Gastroesophageal sphincter (tissue), 4 donors: ENCODE measurements around the gene SFRP4. TPM values are rescaled to one million over a fixed set of nuclear protein-coding genes. Genes with fewer than 3 reads are reported as not detected.
"Not testable (repeated sequence)": the region's sequence is repeated elsewhere in the genome, so short reads cannot be mapped to it uniquely, and the experiment has no call there.

ENCODE experiments used
- ATAC-seq: fragments of 150-250 bp; one replicate; pipeline ENCODE4 v1.9.1; 2016; ENCODE audit warnings: mild to moderate bottlenecking, moderate library complexity
- H3K27ac ChIP-seq, 4 donors: fragments of 200-600 bp; sonication (generic) in 3 of 4; 1 replicate in 3 of 4; 2 replicates in 1 of 4; pipeline ENCODE4 v1.5.1; 2016 to 2019
- H3K27me3 ChIP-seq: fragments of 200-600 bp; sonication (generic); one replicate; pipeline ENCODE4 v1.5.1; 2019
- H3K36me3 ChIP-seq, 2 donors: fragments of 200-600 bp; sonication (generic); one replicate each; pipeline ENCODE4 v1.5.1; 2019; ENCODE audit warnings: control low read depth in 1 of 2
- H3K4me1 ChIP-seq, 3 donors: fragments of 200-600 bp; sonication (generic); 1 replicate in 2 of 3; 2 replicates in 1 of 3; pipeline ENCODE4 v1.5.1; 2016 to 2019; ENCODE audit warnings: control low read depth in 2 of 3
- H3K4me3 ChIP-seq, 2 donors: fragments of 200-600 bp; sonication (generic); one replicate each; pipeline ENCODE4 v1.5.1; 2019; ENCODE audit warnings: mild to moderate bottlenecking in 1 of 2, moderate library complexity in 1 of 2
- H3K9me3 ChIP-seq, 3 donors: fragments of 200-600 bp; sonication (generic); one replicate each; pipeline ENCODE4 v1.5.1; 2017 to 2019; ENCODE audit warnings: control low read depth in 2 of 3
- CTCF ChIP-seq, 4 experiments: fragments of 200-600 bp in 2 of 4; fragments of 450-650 bp in 2 of 4; sonication (generic) in 1 of 4; IDR thresholded peaks; one replicate each; pipeline ENCODE4 v1.5.1; 2017 to 2019; ENCODE audit warnings: antibody characterized with exemption in 4 of 4, mild to moderate bottlenecking in 2 of 4, moderate library complexity in 2 of 4
- EP300 ChIP-seq: sonication (generic); formaldehyde crosslinking; IDR thresholded peaks from one replicate; pipeline ENCODE4 v1.6.1; 2017; ENCODE audit warnings: antibody characterized with exemption, mild to moderate bottlenecking
- POLR2A ChIP-seq, 2 donors: fragments of 450-650 bp; IDR thresholded peaks; one replicate each; pipeline ENCODE4 v1.6.1; 2017; ENCODE audit warnings: antibody characterized with exemption in 2 of 2, mild to moderate bottlenecking in 2 of 2, moderate library complexity in 1 of 2
- POLR2AphosphoS5 ChIP-seq: sonication (generic); formaldehyde crosslinking; IDR thresholded peaks from one replicate; pipeline ENCODE4 v1.6.1; 2017; ENCODE audit warnings: antibody characterized with exemption
- WGBS, 2 donors: methylation state at CpG; one replicate each; pipeline ENCODE4 v1.1.5; 2018; ENCODE audit warnings: low coverage in 1 of 2; 5-methylcytosine and 5-hydroxymethylcytosine counted together
- total RNA-seq, 4 donors: library from RNA; depleted of rRNA; stranded (reverse); fragments of >200 nt; gene quantifications; one replicate each; pipeline ENCODE4 v1.1.0, GENCODE V29; 2016

The SFRP4 gene
- total RNA-seq, 4 donors from 2014 or later = 1.4 to 11.0 (median 5.1) TPM

GRCh38 chr7:37957221-37957970 lies 40.8 kb upstream of the SFRP4 start:
- H3K27me3 ChIP-seq = no peaks in the 10 kb centered on the region
- H3K36me3 ChIP-seq = no peaks in the 10 kb centered on the region
- H3K9me3 ChIP-seq = no peaks in the 10 kb centered on the region
- no peaks in the 10 kb centered on the region for H3K4me1 ChIP-seq
- no peak for ATAC-seq
- TF ChIP-seq POLR2A (IDR thresholded peaks at IDR 0.05) = no peak
- TF ChIP-seq CTCF (IDR thresholded peaks at IDR 0.05) = no peak
- H3K4me3 ChIP-seq = no peak overlapping the region
- no peak overlapping the region for H3K27ac ChIP-seq
- 70 to 82% methylated on average over 3 to 5 of the region's 9 CpGs for WGBS, 2 donors

GRCh38 chr7:37956791-37957190 lies 40.2 kb upstream of the SFRP4 start:
- no peaks in the 10 kb centered on the region for H3K27me3 ChIP-seq
- H3K27ac ChIP-seq = no peak overlapping the region

GRCh38 chr7:37954217-37954616 lies 37.6 kb upstream of the SFRP4 start:
- not testable (repeated sequence) for H3K27ac ChIP-seq, H3K4me1 ChIP-seq, ATAC-seq, H3K4me3 ChIP-seq, H3K9me3 ChIP-seq, H3K27me3 ChIP-seq
- 100% methylated on average over 1 of the region's 1 CpG; no CpG with 5 or more reads in 1 of the 2 donors for WGBS, 2 donors
- peaks cover 0 to 23% of the 10 kb centered on the region in 2 donors for H3K36me3 ChIP-seq

More at GRCh38 chr7:37956791-37957190, 40.2 kb upstream of the SFRP4 start:
- no peak for TF ChIP-seq POLR2A (IDR thresholded peaks at IDR 0.05)
- TF ChIP-seq CTCF (IDR thresholded peaks at IDR 0.05) = no peak
- no peak for TF ChIP-seq EP300
- TF ChIP-seq POLR2AphosphoS5 = no peak
- Histone ChIP-seq H3K4me3 (no peak overlapping the region), H3K4me1 (no peaks in the 10 kb centered on the region), H3K36me3 (peaks cover 0 to 4% of the 10 kb centered on the region in 2 donors), H3K9me3 (no peaks in the 10 kb centered on the region)
- no peak for ATAC-seq

- H3K4me3 ChIP-seq = no peak overlapping the region
- H3K36me3 ChIP-seq = peaks cover 0 to 26% of the 10 kb centered on the region in 2 donors
- H3K27me3 ChIP-seq = no peaks in the 10 kb centered on the region
- H3K4me1 ChIP-seq = no peaks in the 10 kb centered on the region
- ATAC-seq = no peak
- no peaks in the 10 kb centered on the region for H3K9me3 ChIP-seq
- 78 to 96% methylated on average over 2 of the region's 2 CpGs for WGBS, 2 donors
- TF ChIP-seq CTCF (IDR thresholded peaks at IDR 0.05) (no peak), EP300 (no peak), POLR2AphosphoS5 (no peak), POLR2A (IDR thresholded peaks at IDR 0.05) (no peak)
- H3K27ac ChIP-seq = no peak overlapping the region
These were observed 35.6 kb upstream of the SFRP4 start for GRCh38 chr7:37952240-37952639.

GRCh38 chr7:37947941-37948210 lies 31.3 kb upstream of the SFRP4 start:
- no peak for ATAC-seq

More at GRCh38 chr7:37947941-37948210, 31.3 kb upstream of the SFRP4 start:
- no peaks in the 10 kb centered on the region for H3K27me3 ChIP-seq
- no peak for TF ChIP-seq POLR2AphosphoS5
- no peak for TF ChIP-seq EP300
- no peak for TF ChIP-seq CTCF (IDR thresholded peaks at IDR 0.05)
- peaks cover 0 to 26% of the 10 kb centered on the region in 2 donors for H3K36me3 ChIP-seq
- no peaks in the 10 kb centered on the region for H3K9me3 ChIP-seq
- H3K4me3 ChIP-seq = no peak overlapping the region
- no peak overlapping the region for H3K27ac ChIP-seq
- H3K4me1 ChIP-seq = peaks cover 0 to 22% (median 0%) of the 10 kb centered on the region in 3 donors
- 82 to 83% methylated on average over 1 to 2 of the region's 7 CpGs for WGBS, 2 donors
